ENCODE data around the gene PAPOLG. TPM values are rescaled to one million over a fixed set of nuclear protein-coding genes. Genes with fewer than 3 reads are reported as not detected.
A peak's percentile ranks its signal among the peaks of the same experiment; 100 is the strongest.

PAPOLG gene
- total and polyA plus RNA-seq, 9 of the 15 experiments (the other 6 are each of a cell fraction or from before 2014, with no cell fraction given), result 3.9 to 16.3 (median 10.0) TPM

GRCh38 chr2:60808330-60808801 is 52.3 kb downstream of the PAPOLG start (continued):
- TF ChIP-seq PKNOX1 (IDR thresholded peaks at IDR 0.05) (peak; percentile 46), HIVEP1 (CRISPR knock-in tag; IDR thresholded peaks at IDR 0.05) (0 out of 2 replicates have a peak, but pooled peaks have one; percentile 16), E2F3 (CRISPR knock-in tag; IDR thresholded peaks at IDR 0.05) (peak; percentile 93), ZNF589 (CRISPR knock-in tag; IDR thresholded peaks at IDR 0.05; ENCODE audit: low read depth) (peak; percentile 79; the same call in 1 of the 2 replicates)

- no peaks in the 10 kb centered on the region for H3K9me3 ChIP-seq (replicated peaks; ENCODE audit: control insufficient read depth, insufficient read depth, low read depth, low read length)
- no TSS peak for BruUV-seq (replicated peaks)
- H3K4me3 ChIP-seq, result no peak overlapping the region
- CTCF ChIA-PET (ENCODE audit: low intra/inter-chr PET ratio), result no interaction called here
- FAIRE-seq (no peak), ATAC-seq (no peak), DNase-seq (ENCODE audit: extremely low read depth in 1 of 4, low spot score in 3 of 4) (no peak)
- peaks cover 15 to 19% of the 10 kb centered on the region in 2 experiments for H3K4me1 ChIP-seq (replicated peaks in 1 of 2; ENCODE audit: control insufficient read depth in 2 of 2, insufficient read depth in 2 of 2, low read length in 2 of 2)
- no peaks in the 10 kb centered on the region for H3K36me3 ChIP-seq (ENCODE audit: control insufficient read depth, insufficient read depth, low read length)
- H2AFZ ChIP-seq (ENCODE audit: low read depth, low read length), result no peak overlapping the region
- H3K4me2 ChIP-seq (ENCODE audit: insufficient read depth, low read length), result no peak overlapping the region
- WGBS (ENCODE audit: insufficient coverage, low coverage, missing lambda C conversion rate), result 61% methylated on average over 14 of the region's 14 CpGs
- H3K27me3 ChIP-seq (ENCODE audit: control insufficient read depth in 2 of 2, insufficient read depth in 2 of 2, low read length in 2 of 2), result peaks cover 10 to 19% of the 10 kb centered on the region in 2 experiments
- H3K9ac ChIP-seq (ENCODE audit: insufficient read depth in 1 of 2, low read depth in 2 of 2, low read length in 2 of 2), result no peak overlapping the region
- no peaks in the 10 kb centered on the region for H3K9me1 ChIP-seq (ENCODE audit: control insufficient read depth, insufficient read depth, low read length)
- no peak overlapping the region for H3K27ac ChIP-seq (ENCODE audit: extremely low read depth, low read depth, low read length)
- in situ Hi-C loops (cut with MboI), result no loop called here
- intact Hi-C loops (cut with micrococcal nuclease), result no loop called here
- H3K79me2 ChIP-seq (ENCODE audit: control insufficient read depth, insufficient read depth, low read length), result no peaks in the 10 kb centered on the region; the same call in 2 of the 3 replicates
- POLR2A ChIA-PET, result interaction anchor here (0.7 kb wide), 1 partner anchor 825 kb away, joined by 3 read pairs; no protein-coding TSS in a partner anchor
- H4K20me1 ChIP-seq (replicated peaks; ENCODE audit: control insufficient read depth, insufficient read depth, low read length), result no peaks in the 10 kb centered on the region
- TF ChIP-seq SMAD3 (CRISPR knock-in tag; conservative IDR thresholded peaks at IDR 0.05), result no peak
- TF ChIP-seq ATF3 (IDR thresholded peaks at IDR 0.05), result no peak
- TF ChIP-seq ATF3 (CRISPR knock-in tag; conservative IDR thresholded peaks at IDR 0.05), result no peak
- no peak for TF ChIP-seq ZFP91 (CRISPR knock-in tag; IDR thresholded peaks at IDR 0.05)
- no peak for TF ChIP-seq GTF2A2 (tag; IDR thresholded peaks at IDR 0.05)
- TF ChIP-seq ZNF589 (CRISPR knock-in tag; IDR thresholded peaks at IDR 0.05; ENCODE audit: low read depth), result no peak
- TF ChIP-seq AFF1 (IDR thresholded peaks at IDR 0.05; ENCODE audit: low read depth in 1 of 2, partially characterized antibody in 2 of 2), result no peak
- TF ChIP-seq ZEB2 (IDR thresholded peaks at IDR 0.05), result no peak
Measured at GRCh38 chr2:60811491-60812375, 55.7 kb downstream of the PAPOLG start.
